Omental fat pad (tissue), 4 donors: ENCODE data around the gene SPINK8. TPM values are rescaled to one million over a fixed set of nuclear protein-coding genes. Genes with fewer than 3 reads are reported as not detected.
A peak's percentile ranks its signal among the peaks of the same experiment; 100 is the strongest.
"Not testable (repeated sequence)": the region's sequence is repeated elsewhere in the genome, so short reads cannot be mapped to it uniquely, and the experiment has no call there.

Source experiments
- ATAC-seq: fragments of 150-250 bp; one replicate; pipeline ENCODE4 v1.9.1; 2016; ENCODE audit warnings: mild to moderate bottlenecking, moderate library complexity; ENCODE audit not compliant: low FRiP score
- DNase-seq: peaks from one replicate; pipeline ENCODE4 v3.0.0-alpha.2; 2019; ENCODE audit warnings: low spot score
- total RNA-seq, 4 donors: library from RNA; depleted of rRNA; stranded (reverse); fragments of >200 nt; gene quantifications; one replicate each; pipeline ENCODE4 v1.1.0, GENCODE V29; 2016
- TF ChIP-seq, protein P1 (sequence below), 3 donors: fragments of 450-650 bp; IDR thresholded peaks; one replicate each; pipeline ENCODE4 v1.5.1; 2016 to 2017; ENCODE audit warnings: antibody characterized with exemption in 3 of 3, mild to moderate bottlenecking in 3 of 3, moderate library complexity in 2 of 3

SPINK8 gene
- total RNA-seq, 4 donors from 2014 or later, result not detected

DNA sequence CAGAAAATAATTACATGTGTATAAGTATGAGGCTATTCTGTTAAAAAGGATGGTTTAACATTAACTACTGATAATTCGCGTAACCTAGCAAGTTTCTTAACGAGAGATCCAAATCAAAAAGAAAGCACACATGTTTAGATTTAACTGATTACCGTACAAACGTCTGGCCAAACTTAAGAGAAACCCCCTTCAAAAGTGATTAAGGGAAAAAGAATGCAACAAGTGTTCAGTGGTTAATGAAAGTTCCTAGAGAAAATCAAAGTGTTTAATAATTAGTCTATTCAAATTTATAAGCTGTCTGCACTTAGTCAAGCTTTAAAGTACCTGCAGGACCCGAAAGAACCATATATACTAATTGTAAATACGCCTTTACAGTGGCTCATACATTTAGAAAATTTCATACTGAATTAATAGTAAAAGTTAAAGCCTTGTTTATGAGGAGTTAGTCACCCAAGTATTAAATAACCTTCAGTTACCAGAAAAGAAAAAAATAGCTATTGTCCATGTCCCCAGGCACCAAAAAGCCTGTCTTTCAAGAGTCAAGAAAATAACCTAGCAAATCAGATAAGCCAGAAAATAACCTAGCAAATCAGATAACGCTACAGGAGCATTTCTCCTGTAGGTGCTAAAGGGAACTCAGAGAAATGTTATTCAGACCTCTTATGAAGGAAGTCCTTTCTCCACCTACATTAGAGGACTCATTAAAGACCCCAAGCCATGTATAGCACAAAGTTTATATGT lies 58.0 kb downstream of the SPINK8 start:
- ATAC-seq (no peak), DNase-seq (no peak)
- TF ChIP-seq, protein P1, sequence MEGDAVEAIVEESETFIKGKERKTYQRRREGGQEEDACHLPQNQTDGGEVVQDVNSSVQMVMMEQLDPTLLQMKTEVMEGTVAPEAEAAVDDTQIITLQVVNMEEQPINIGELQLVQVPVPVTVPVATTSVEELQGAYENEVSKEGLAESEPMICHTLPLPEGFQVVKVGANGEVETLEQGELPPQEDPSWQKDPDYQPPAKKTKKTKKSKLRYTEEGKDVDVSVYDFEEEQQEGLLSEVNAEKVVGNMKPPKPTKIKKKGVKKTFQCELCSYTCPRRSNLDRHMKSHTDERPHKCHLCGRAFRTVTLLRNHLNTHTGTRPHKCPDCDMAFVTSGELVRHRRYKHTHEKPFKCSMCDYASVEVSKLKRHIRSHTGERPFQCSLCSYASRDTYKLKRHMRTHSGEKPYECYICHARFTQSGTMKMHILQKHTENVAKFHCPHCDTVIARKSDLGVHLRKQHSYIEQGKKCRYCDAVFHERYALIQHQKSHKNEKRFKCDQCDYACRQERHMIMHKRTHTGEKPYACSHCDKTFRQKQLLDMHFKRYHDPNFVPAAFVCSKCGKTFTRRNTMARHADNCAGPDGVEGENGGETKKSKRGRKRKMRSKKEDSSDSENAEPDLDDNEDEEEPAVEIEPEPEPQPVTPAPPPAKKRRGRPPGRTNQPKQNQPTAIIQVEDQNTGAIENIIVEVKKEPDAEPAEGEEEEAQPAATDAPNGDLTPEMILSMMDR (IDR thresholded peaks at IDR 0.05), result no peak

DNA sequence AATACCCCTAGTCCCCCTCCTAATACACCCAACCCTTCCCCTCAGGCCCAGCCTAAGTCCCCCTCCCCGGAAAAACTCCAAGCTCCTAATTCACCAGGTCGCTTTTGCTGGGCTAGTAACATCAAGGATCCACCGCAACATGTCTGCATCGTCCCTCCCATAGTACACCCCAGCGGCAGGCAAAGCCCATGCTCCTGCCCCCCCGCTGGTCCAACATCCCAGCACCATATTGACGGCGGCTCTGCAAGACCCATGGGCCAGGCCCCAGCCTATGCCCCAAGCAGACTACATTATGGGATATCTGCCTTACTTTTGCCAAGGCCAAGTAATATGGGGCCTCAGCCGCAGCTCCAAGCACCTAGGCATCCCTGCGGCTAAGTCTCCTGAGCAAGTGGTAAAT lies 59.0 kb downstream of the SPINK8 start:
- DNase-seq (no peak), ATAC-seq (no peak)
- TF ChIP-seq, protein P1 (IDR thresholded peaks at IDR 0.05), result no peak

DNA sequence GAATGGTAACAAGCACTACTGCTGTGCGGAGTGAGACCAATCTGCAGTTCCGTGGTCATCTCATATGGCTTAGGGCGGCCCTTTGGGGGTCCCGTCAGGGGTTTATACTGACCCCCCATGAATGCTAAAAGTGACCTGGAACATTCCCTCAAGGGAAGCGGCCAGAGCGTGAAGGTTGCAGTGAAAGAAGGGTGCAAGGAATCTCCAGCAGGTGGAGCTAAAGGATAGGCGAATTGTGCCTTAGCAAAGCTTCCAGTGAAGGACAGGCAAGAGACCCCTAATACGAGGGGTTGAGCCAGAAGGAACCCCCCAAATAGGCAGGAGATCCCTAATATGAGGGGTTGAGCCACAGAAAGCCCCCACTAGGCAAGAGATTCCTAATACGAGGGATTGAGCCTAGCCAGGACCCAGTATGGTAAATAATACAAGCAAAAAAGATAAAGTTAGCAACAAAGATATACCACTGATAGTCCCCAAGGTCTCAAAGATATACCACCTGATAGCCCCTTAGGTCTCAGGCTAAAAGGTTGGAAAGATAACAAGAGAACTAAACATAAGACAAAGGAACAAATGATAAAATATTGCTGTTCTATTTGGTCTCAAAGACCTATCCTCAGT lies 59.8 kb downstream of the SPINK8 start:
- TF ChIP-seq, protein P1 (IDR thresholded peaks at IDR 0.05), result peak in 1 of 3 donors; percentile 60
- DNase-seq (no peak), ATAC-seq (no peak)

DNA sequence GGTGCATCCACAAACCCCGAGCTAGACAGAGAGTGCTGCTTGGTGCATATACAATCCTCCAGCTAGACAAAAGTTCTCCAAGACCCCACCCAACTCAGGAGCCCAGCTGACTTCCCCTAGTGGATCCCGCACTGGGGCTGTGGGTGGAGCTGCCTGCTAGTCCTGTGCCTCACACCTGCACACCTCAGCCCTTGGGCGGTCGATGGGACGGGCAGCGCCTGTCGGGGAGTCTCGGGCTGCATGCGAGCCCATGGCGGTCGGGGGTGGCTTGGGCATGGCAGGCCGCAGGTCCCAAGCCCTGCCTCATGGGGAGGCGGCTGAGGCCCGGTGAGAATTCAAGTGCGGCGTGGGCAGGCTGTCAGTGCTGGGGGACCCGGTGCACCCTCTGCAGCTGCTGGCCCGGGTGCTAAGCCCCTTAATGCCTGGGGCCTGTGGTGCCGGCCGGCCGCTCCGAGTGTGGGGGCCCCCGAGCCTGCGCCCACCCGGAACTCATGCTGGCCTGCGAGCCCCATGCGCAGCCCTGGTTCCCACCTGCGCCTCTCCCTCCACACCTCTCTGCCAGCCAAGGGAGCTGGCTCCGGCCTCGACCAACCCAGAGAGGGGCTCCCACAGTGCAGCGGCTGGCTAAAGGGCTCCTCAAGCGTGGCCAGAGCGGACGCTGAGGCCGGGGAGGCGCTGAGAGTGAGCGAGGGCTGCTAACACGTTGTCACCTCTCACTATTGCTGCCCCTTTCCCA lies 61.5 kb downstream of the SPINK8 start:
- TF ChIP-seq, protein P1 (IDR thresholded peaks at IDR 0.05), result no peak
- DNase-seq, result no peak
- ATAC-seq, result no peak

DNA sequence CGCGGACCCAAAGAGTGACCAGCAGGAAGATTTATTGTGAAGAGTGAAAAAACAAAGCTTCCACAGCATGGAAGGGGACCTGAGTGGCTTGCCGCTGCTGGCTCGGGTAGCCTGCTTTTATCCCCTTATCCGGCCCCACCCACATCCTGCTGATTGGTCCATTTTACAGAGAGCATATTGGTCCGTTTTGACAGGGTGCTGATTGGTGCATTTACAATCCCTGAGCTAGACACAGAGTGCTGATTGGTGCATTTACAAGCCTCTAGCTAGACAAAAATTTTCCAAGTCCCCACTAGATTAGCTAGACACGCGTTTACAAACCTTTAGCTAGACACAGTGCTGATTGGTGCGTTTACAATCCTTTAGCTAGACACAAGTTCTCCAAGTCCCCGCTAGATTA lies 62.2 kb downstream of the SPINK8 start:
- DNase-seq, ATAC-seq: not testable (repeated sequence)

DNA sequence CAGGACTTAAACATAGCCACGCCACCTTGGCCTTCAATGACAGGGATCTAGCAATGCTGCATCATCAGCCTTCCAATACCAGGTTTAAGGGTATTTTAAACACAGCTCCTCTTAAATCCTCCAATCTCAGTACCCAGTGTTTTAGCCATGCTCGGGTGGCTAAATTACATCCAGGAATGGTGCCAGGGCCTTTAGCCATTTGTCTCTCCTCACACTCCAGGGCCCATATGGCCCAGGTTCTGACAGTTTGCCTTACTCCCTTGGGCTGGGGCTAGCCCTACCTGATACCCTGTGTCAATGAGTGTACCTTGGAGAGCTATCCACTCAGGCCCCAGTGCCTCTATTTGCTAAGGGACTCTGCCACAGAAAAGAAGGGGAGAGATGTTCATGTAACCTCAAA lies 63.2 kb downstream of the SPINK8 start:
- TF ChIP-seq, protein P1 (IDR thresholded peaks at IDR 0.05), result no peak
- ATAC-seq, result no peak
- no peak for DNase-seq

DNA sequence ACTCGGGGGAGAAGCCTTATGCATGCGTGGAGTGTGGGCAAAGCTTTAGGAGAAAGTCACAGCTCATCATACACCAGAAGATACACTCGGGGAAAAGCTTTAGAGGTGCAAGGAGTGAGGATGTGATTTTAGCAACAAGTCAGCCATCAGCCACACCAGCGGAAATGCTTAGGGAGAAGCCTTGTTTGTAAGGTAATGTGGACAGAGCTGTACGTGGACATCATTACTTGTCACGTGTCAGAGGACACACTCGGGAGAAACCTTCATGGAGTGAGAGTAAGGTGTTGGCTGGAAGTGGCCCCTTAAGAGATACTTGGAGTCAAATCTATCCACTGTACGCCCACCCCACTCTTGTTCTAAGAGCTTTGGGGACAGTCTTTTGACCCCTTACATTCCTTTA lies 63.9 kb downstream of the SPINK8 start:
- TF ChIP-seq, protein P1 (IDR thresholded peaks at IDR 0.05), result no peak
- DNase-seq (no peak), ATAC-seq (no peak)
